HS-5 (cell line): ENCODE data around the gene KIAA2012.

Experiments
- DNase-seq: peaks from one replicate; pipeline ENCODE4 v3.0.0-alpha.2; 2012; ENCODE audit warnings: low read depth

The KIAA2012 gene

DNA sequence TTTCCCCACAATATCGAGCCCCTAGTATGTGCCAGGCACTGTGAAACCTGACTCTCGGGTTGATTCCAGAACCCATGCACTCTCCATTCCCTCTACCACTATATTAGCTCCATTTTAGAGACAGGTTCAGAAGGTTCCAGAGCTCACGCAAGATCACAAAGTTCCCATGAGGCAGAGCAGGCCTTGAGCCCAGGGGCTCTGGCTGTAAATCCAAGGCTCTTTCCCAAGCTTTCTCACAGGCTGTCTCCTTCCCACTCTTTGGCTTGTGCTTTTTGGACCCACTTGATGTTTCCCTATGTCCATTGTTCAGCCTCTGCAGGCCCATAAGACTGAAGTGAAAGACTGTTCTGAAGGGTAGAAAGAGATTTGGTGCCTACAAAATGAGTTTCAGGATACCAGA lies 15.7 kb downstream of the KIAA2012 start:
- DNase-seq = no peak

DNA sequence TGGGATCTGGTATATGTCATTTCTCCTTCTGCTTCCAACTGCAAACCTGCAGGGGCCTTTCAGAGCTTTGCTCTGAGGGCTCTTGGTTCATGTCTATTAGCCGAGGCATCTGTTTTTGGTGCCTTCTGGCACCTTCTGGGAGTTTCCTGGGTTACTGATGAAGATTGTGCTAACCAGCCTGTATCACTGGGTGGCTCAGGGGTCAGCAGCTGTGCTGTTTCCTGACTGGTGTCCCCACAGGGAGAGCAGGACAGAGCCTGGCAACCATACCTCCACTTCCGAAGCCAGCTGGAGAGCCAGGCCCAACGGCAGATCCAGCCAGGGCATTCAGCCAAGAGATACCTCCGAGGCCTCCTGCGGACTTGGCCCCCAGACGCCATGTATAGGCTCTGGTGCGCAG lies 17.5 kb downstream of the KIAA2012 start:
- no peak for DNase-seq

DNA sequence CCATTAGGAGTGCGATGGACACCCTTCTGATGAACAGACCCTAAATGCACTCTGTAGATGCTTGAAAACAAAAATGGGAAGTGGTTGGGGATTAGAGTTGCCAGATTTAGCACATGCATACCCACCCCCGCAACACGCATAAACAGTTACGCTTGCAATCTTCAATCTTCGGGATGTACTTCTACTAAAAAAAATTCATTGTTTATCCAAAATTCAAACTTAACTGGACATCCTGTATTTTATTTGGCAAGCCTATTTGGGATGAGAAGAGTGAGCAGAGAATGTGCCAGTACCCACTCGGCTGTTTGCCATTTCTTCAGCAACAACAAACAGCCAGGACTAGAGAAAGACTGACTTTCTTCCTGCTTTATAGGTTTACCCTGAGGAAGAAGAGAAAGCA lies 18.4 kb downstream of the KIAA2012 start:
- DNase-seq = no peak

DNA sequence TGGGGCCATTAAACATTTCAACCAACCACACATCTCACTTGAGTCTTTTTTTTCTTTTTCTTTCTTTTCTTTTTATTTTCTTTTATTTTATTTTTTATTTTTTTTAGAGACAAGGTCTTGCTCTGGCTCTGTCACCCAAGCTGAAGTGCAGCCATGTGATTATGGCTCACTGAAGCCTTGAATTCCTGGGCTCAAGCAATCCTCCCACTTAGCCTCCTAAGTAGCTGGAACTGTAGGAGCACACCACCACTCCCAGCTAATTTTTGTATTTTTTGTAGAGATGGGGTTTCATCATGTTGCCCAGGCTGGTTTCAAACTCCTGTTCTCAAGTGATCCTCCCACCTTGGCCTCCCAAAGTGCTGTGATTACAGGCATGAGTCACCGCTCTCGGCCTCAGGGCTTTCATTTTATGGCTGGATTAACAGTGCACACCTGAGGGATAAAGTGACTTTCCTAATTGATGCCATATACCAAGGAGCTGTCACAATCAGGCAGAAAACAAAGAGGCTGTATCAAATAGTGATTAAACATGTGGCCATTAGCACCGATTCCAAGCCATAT lies 21.5 kb downstream of the KIAA2012 start:
- DNase-seq = no peak

DNA sequence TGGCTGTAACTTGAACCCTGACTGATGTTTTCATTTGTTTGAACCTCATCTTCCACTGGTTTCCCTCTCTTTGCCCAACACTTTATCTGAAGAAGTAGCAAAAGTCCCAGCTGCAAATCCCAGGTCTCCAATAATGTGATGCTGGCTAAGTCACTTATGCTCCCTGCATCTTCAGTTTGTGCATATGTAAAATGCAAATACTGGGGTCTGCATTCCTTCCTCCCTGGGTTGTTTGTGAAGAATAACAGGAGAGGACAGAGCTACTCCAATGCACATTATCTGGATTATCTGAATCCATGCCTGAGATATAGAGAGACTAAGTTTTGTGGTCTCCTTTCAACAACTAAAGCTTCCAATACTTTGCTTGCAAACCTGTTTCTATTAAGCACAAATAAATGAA lies 22.2 kb downstream of the KIAA2012 start:
- DNase-seq = no peak

GRCh38 chr2:202096736-202097135 lies 23.7 kb downstream of the KIAA2012 start:
- DNase-seq = peak; percentile 54

GRCh38 chr2:202098291-202098690 lies 25.2 kb downstream of the KIAA2012 start:
- no peak for DNase-seq

- no peak for DNase-seq
These were observed 26.5 kb downstream of the KIAA2012 start for GRCh38 chr2:202099515-202099914.

- DNase-seq = no peak
These were observed 27.1 kb downstream of the KIAA2012 start for GRCh38 chr2:202100176-202100575.

GRCh38 chr2:202101026-202101579 lies 28.0 kb downstream of the KIAA2012 start:
- no peak for DNase-seq

DNA sequence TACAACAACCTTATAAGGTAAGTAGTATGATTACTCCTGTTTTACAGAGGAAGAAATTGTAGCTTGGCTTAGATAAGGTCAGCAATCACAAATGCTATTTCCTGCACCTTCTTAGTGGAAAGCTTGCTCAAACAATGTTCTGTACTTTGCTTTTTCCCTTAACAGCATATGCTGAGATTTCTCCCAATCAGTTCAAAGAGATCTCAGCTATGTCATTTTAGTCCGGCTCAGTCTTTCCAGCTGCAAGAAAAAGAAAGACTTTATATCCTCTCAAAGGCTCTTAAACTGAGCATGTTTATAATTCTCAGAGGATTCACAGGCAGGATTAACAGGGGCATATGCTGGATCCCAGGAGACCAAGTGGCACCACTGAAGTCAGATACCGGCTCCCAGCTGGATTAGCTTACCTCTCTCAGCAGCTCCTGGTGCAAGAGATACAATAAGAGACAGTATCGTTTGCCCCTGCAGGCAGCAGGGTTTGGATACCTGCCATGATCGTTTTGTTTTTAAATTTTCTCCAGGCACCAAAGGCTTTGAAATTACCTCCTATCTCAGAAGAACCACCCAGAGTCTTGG lies 29.5 kb downstream of the KIAA2012 start:
- DNase-seq = no peak

- no peak for DNase-seq
These were observed 31.3 kb downstream of the KIAA2012 start for GRCh38 chr2:202104286-202104870.

DNA sequence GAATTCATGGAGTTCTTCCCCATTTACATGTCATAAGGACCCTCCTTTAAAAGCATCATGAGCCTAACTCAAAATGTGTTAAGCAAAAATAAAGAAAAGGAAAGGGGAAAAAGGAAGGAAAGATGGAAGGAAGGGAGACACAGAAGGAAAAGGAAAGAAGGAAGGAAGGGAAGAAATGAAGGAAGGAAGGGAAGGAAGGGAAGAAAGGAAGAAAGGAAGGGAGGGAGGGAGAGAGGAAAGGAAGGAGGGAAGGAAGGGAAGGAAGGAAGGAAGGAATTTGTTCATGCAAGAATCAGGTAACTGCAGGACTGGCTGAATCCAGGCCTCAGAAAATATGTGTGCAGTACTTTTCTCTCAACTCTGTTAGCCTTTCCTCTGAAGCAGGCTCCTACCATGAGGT lies 32.0 kb downstream of the KIAA2012 start:
- no peak for DNase-seq

GRCh38 chr2:202108345-202108744 lies 35.3 kb downstream of the KIAA2012 start:
- no peak for DNase-seq

- DNase-seq = no peak
These were observed 36.2 kb downstream of the KIAA2012 start for GRCh38 chr2:202109139-202109736.

DNA sequence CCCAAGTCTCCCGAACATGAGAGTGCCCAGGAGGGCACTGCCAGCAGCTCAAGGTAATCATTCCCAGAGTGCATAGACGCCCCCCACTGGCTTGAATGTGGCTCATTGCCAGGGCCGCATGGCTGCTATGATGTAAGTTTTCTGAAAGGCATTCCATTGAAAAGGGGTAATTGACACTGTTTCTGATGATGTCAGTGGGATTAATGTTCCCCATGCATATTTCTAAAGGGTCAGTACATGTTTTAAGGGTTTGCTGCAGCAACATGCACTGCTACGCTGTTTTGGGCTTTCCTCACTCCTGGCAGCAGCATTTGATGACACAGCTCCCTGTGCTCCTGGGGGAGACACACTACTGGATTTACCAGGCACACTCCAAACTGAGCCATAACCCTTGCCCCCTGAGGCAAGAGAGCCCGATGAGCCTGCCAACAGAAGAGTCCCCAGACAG lies 36.7 kb downstream of the KIAA2012 start:
- no peak for DNase-seq

DNA sequence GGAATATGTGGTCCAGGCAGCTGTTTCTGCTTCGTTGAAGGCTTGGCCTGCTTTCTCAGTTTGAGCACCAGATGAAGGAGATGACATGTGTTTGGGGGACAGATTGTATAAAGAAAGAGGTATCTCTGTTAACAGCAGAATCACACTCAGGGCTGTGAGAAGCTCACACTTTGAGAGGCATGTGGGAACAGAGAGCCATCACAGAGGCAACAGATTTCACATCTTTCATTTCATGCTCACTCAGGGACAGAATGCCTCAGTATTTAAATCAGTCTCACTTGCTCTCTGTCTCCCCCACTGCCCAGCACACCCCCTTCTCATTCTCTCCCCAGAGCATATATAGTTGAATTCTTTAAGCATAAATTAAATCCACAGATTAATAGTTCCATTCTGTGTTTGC lies 37.4 kb downstream of the KIAA2012 start:
- DNase-seq = no peak

- no peak for DNase-seq
These were observed 39.0 kb downstream of the KIAA2012 start for GRCh38 chr2:202112041-202112440.

GRCh38 chr2:202113571-202114142 lies 40.6 kb downstream of the KIAA2012 start:
- DNase-seq = no peak

DNA sequence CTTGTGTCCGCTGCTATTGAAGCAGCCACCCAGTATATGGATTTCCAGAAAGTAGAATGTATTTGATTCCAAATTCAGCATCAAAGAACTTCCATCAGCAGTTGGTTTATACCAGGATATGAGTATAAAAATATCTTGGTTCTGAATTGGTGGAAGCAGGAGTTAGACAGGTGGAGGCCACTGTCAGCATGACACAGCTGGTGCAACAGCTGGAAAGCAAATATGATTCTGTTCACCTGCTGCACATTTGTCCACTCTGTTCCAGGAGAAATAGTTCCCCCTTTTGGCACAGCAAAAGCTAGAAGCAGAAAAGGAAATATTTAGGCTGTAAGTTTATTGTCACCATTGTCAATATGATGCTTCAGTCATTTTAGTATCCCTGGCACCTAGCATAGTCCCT lies 41.2 kb downstream of the KIAA2012 start:
- DNase-seq = no peak

DNA sequence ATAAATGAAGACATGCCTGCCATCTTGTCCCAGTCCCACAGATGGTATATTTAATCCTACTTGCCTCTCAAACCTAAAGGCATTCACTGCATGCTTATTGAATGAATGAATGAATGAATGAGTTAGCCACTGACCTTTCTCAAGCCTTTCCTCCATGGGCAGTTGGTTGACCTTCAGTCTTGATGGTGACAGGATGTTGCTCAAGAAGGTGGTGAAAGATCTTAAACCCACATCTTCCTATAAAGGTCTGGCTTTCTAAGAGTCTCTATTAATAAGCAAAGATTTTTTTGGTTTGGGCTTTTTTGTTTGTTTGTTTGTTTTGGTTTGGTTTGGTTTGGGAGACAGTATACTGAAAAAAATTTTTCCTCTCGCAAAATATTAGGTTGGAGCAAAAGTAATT lies 41.7 kb downstream of the KIAA2012 start:
- DNase-seq = no peak

GRCh38 chr2:202115479-202115971 lies 42.5 kb downstream of the KIAA2012 start:
- DNase-seq = peak; percentile 87

- no peak for DNase-seq
These were observed 43.6 kb downstream of the KIAA2012 start for GRCh38 chr2:202116691-202117090.
